Right lobe of liver (tissue), 6 donors: Measurements from ENCODE around the gene INPP5A. TPM values are rescaled to one million over a fixed set of nuclear protein-coding genes. Genes with fewer than 3 reads are reported as not detected.
A peak's percentile ranks its signal among the peaks of the same experiment; 100 is the strongest.

ENCODE experiments used
- ATAC-seq, 4 donors: fragments of 200-7000 bp; cut with Tn5 transposase; one replicate each; pipeline ENCODE4 v1.9.1; 2020; ENCODE audit warnings: mild to moderate bottlenecking in 4 of 4, moderate library complexity in 4 of 4
- DNase-seq, 3 donors: peaks; one replicate each; pipeline ENCODE4 v3.0.0-alpha.2; 2020
- H3K27ac ChIP-seq, 3 donors: fragments of 200-600 bp; one replicate each; pipeline ENCODE4 v1.8.0; 2022
- H3K27me3 ChIP-seq, 2 donors: fragments of 200-600 bp; one replicate each; pipeline ENCODE4 v1.8.0; 2022
- H3K36me3 ChIP-seq, 4 donors: fragments of 200-600 bp; sonication (generic) in 1 of 4; one replicate each; pipeline versions ENCODE4 v1.5.1 to v1.8.0; 2017 to 2022; ENCODE audit warnings: control low read depth in 1 of 4
- H3K4me1 ChIP-seq, 4 donors: fragments of 200-600 bp; sonication (generic) in 1 of 4; one replicate each; pipeline versions ENCODE4 v1.5.1 to v1.8.0; 2017 to 2022; ENCODE audit warnings: control low read depth in 1 of 4
- H3K4me3 ChIP-seq, 3 donors: fragments of 200-600 bp; one replicate each; pipeline ENCODE4 v1.8.0; 2022
- H3K9me3 ChIP-seq, 4 donors: fragments of 200-600 bp; sonication (generic) in 1 of 4; one replicate each; pipeline versions ENCODE4 v1.5.1 to v1.8.0; 2017 to 2022; ENCODE audit warnings: control low read depth in 1 of 4
- POLR2A ChIP-seq: fragments of 450-650 bp; IDR thresholded peaks from one replicate; pipeline ENCODE4 v1.6.1; 2017; ENCODE audit warnings: antibody characterized with exemption, mild to moderate bottlenecking
- WGBS: methylation state at CpG from one replicate; pipeline ENCODE4 v1.1.6; 2018; ENCODE audit warnings: low coverage, low lambda C conversion rate; ENCODE audit not compliant: insufficient coverage; ENCODE audit errors: missing lambda C conversion rate; 5-methylcytosine and 5-hydroxymethylcytosine counted together
- intact Hi-C, 2 donors: fragments of 100-400 bp; cut with DNase I; formaldehyde crosslinking; loops; one replicate each; pipeline versions ENCODE4 v1.11.2 to v1.14.1; 2022
- total RNA-seq, 6 experiments: library from RNA; depleted of rRNA in 2 of 6; stranded (reverse); fragments of >200 nt in 2 of 6; fragmentation: NEBNext Ultra II Directional in 3 of 6; extraction: Animal tissue kit (Norgen Biotek cat#: 25700) in 3 of 6; gene quantifications; one replicate each; pipeline versions ENCODE4 v1.1.0 to v1.2.4, GENCODE V29; 2016 to 2023
- TF ChIP-seq, protein P1 (sequence below), 4 donors: fragments of 200-600 bp in 3 of 4; fragments of 450-650 bp in 1 of 4; IDR thresholded peaks; one replicate each; pipeline versions ENCODE4 v1.5.1 to v1.8.0; 2016 to 2022; ENCODE audit warnings: antibody characterized with exemption in 4 of 4, mild to moderate bottlenecking in 2 of 4
- donor health status: DM: no; HTN: yes; CAD: no.
- donor health status: DM: no; HTN: no; CAD: no.
- donor health status: DM: no; HTN: no; CAD: no.
- donor health status: DM: no; HTN: yes; CAD: no.
- donor health status: DM: no; HTN: yes; CAD: no.

Gene INPP5A
- total RNA-seq, 6 experiments from 2014 or later = 12.5 to 24.6 (median 16.9) TPM

DNA sequence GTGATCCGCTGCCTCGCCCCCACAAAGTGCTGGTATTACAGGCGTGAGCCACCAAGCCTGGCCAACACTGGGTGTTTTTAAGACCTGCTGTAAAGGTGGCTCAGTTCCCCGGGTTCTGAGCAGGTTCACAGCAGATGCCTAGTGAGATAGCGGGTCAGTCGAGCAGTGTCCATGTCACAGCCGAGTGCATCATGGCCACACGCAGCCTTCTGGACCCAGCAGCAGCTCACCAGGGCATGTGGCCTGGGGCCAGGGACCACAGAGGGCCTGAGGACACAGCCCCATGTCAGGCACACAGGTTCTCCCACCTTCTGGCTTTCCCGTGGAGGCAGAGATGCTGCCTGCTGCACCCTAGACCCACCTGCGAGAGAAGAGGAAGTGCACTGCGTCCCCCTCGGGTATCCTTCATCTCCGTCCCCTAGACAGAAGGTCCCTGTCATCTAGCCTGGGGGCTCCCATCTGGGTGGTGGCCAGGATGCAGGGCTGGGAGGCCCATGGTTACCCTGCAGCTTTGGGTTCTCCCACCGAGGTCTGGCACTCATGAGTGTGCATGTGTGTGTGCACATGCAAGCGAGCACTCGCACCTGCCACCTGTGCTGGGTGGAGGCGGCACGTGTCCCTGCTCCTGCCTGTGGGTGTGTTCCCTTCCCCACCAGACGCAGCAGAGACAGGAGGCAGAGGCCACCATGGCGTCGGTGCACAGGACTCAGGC lies 149.8 kb downstream of the INPP5A start:
- Histone ChIP-seq H3K9me3 (no peaks in the 10 kb centered on the region), H3K4me1 (no peaks in the 10 kb centered on the region), H3K4me3 (no peak overlapping the region), H3K36me3 (no peaks in the 10 kb centered on the region), H3K27me3 (no peaks in the 10 kb centered on the region), H3K27ac (no peak overlapping the region)
- no CpG with 5 or more reads among the region's 21 CpGs for WGBS
- DNase-seq = peak; percentile 9 to 40 (median 37)
- intact Hi-C loops = no loop called here
- TF ChIP-seq, protein P1, sequence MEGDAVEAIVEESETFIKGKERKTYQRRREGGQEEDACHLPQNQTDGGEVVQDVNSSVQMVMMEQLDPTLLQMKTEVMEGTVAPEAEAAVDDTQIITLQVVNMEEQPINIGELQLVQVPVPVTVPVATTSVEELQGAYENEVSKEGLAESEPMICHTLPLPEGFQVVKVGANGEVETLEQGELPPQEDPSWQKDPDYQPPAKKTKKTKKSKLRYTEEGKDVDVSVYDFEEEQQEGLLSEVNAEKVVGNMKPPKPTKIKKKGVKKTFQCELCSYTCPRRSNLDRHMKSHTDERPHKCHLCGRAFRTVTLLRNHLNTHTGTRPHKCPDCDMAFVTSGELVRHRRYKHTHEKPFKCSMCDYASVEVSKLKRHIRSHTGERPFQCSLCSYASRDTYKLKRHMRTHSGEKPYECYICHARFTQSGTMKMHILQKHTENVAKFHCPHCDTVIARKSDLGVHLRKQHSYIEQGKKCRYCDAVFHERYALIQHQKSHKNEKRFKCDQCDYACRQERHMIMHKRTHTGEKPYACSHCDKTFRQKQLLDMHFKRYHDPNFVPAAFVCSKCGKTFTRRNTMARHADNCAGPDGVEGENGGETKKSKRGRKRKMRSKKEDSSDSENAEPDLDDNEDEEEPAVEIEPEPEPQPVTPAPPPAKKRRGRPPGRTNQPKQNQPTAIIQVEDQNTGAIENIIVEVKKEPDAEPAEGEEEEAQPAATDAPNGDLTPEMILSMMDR (IDR thresholded peaks at IDR 0.05) = no peak
- TF ChIP-seq POLR2A = no peak
- no peak for ATAC-seq

DNA sequence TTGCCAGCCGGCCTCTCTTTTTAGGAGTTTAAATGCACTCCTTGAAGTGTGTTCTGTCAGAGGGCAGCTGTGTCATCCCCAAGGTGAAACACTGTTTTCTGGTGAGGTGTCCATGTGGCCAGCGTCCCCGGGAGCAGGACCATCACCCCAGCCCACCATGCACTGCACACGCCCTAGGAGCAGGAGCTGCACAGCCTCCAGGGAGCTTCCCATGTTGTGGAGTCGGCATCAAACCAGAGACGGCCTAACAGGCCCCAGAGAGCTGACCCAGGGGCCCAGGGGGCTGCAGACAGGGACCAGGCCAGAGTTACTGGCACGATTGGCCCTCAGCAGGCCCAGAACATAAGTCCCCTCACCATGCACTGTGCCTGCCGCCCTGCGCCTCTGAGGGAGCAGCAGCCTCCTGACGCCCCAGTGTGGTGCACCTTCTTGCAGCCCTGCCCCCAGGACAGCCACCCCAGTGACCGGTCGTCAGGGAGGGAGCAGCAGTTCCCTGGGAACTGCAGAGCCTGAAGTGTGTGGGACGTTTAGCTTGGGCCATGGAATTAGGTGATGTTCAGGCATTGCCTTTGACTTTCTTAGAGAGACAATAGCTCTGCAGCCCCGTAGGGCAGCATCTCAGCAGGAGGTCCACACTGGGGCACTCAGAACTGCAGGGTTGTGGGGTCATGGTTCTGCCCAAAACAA lies 150.4 kb downstream of the INPP5A start:
- H3K27me3 ChIP-seq = no peaks in the 10 kb centered on the region
- DNase-seq (peak; percentile 9 to 34 (median 31)), ATAC-seq (no peak)
- intact Hi-C loops = no loop called here
- H3K4me1 ChIP-seq = no peaks in the 10 kb centered on the region
- H3K9me3 ChIP-seq = no peaks in the 10 kb centered on the region
- 70% methylated on average over 4 of the region's 14 CpGs for WGBS
- H3K4me3 ChIP-seq = no peak overlapping the region
- H3K36me3 ChIP-seq = no peaks in the 10 kb centered on the region
- TF ChIP-seq, protein P1 (IDR thresholded peaks at IDR 0.05) = no peak
- no peak for TF ChIP-seq POLR2A
- no peak overlapping the region for H3K27ac ChIP-seq

DNA sequence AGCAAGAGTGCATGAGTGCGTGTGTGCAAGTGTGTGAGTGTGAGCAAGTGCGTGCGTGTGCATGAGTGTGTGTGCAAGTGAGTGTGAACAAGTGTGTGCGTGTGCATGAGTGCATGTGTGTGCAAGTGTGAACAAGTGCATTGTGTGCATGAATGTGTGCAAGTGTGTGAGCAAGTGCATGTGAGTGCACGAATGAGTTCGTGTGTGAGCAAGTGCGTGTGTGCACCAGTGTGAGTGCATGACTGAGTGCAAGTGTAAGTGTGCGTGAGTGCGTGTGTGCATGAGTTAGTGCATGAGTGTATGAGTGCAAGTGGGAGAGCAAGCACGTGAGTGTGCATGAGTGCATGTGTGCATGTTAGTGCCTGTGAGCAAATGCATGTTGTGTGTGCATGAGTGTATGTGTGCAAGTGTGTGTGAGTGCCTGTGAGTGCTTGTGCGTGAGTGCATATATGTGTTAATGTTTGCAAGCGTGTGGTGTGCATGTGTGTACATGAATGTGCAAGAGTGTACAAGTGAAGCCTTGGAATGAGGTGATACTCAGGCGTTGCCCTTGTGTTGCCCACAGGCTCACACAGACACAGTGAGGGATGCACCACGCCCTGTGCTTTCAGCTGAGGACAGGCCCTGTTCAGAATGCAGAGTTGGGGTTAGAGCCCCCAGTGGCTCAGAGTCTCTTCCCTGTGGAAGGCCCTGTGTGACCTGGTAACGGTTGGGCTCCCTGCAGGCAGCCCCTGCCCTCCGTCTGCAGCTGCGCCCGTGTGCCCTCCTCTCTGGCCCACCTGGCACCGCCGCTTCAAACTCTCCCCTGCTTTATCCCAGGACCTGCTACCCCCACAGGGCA lies 151.2 kb downstream of the INPP5A start:
- H3K4me1 ChIP-seq = no peaks in the 10 kb centered on the region
- H3K9me3 ChIP-seq = no peaks in the 10 kb centered on the region
- DNase-seq (peak; percentile 6 to 31 (median 22)), ATAC-seq (no peak)
- H3K36me3 ChIP-seq = no peaks in the 10 kb centered on the region
- 94% methylated on average over 12 of the region's 20 CpGs for WGBS
- H3K27me3 ChIP-seq = no peaks in the 10 kb centered on the region
- TF ChIP-seq, protein P1 (IDR thresholded peaks at IDR 0.05) = no peak
- intact Hi-C loops = no loop called here
- no peak overlapping the region for H3K27ac ChIP-seq
- no peak overlapping the region for H3K4me3 ChIP-seq

DNA sequence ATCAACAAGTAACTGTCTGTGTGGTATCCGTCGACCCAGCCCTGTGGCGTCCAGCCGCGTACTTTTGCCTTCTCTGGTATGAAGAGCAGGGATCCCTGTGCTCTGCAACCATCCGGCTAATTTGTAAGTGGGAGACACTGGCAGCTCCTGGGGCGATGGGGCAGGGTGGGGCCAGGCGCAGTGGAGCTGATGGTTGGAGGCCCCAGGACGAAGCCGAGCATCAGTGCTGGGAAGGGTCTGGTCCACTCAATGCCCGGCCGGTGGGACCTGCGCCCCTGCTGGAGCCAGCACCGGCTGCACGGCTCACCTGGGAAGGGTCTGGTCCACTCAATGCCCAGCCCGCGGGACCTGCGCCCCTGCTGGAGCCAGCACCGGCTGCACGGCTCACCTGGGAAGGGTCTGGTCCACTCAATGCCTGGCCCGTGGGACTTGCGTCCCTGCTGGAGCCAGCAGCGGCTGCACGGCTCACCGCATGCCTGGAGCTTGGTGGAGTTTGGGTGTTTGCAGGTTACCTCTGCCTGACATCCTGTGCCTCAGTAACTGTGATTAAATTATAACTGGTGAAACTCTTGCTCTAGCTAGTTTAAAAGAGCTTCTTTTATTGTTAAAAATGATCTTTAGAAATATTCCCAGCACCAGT lies 152.3 kb downstream of the INPP5A start:
- no peak for ATAC-seq
- no peak overlapping the region for H3K4me3 ChIP-seq
- H3K9me3 ChIP-seq = no peaks in the 10 kb centered on the region
- no peaks in the 10 kb centered on the region for H3K36me3 ChIP-seq
- H3K27me3 ChIP-seq = no peaks in the 10 kb centered on the region
- DNase-seq = peak; percentile 6 to 37 (median 12)
- H3K27ac ChIP-seq = no peak overlapping the region
- TF ChIP-seq, protein P1 (IDR thresholded peaks at IDR 0.05) = no peak
- no peak for TF ChIP-seq POLR2A
- intact Hi-C loops = no loop called here
- H3K4me1 ChIP-seq = no peaks in the 10 kb centered on the region
- 100% methylated on average over 1 of the region's 25 CpGs for WGBS
